ENCODE measurements around the gene RBM47. TPM values are rescaled to one million over a fixed set of nuclear protein-coding genes. Genes with fewer than 3 reads are reported as not detected.

RBM47 gene
- total and polyA plus RNA-seq, 2 experiments from 2014 or later = 35.6 to 139 TPM

DNA sequence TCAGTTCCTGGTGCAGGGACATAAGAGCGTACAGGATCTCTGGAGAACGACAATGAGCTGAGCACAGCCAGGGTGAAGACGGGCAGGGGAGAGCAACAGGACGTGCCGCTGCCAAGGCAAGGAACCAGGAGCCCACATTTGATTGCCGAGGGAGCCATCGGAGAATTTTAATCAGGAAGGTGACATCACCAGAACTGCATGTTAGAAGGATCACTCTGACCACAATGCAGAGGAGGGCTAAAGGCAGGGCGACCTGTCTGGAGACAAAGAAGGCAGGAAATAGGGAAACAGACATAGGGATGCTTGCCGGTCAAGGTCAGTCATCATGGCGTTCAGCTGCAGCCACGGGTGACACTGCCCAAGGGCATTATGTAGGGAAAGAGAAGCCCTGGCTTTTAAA lies 81.4 kb downstream of the RBM47 start (continued):
- TF ChIP-seq, protein P1, sequence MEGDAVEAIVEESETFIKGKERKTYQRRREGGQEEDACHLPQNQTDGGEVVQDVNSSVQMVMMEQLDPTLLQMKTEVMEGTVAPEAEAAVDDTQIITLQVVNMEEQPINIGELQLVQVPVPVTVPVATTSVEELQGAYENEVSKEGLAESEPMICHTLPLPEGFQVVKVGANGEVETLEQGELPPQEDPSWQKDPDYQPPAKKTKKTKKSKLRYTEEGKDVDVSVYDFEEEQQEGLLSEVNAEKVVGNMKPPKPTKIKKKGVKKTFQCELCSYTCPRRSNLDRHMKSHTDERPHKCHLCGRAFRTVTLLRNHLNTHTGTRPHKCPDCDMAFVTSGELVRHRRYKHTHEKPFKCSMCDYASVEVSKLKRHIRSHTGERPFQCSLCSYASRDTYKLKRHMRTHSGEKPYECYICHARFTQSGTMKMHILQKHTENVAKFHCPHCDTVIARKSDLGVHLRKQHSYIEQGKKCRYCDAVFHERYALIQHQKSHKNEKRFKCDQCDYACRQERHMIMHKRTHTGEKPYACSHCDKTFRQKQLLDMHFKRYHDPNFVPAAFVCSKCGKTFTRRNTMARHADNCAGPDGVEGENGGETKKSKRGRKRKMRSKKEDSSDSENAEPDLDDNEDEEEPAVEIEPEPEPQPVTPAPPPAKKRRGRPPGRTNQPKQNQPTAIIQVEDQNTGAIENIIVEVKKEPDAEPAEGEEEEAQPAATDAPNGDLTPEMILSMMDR (conservative IDR thresholded peaks at IDR 0.05; ENCODE audit: low read depth in 2 of 2) = no peak

DNA sequence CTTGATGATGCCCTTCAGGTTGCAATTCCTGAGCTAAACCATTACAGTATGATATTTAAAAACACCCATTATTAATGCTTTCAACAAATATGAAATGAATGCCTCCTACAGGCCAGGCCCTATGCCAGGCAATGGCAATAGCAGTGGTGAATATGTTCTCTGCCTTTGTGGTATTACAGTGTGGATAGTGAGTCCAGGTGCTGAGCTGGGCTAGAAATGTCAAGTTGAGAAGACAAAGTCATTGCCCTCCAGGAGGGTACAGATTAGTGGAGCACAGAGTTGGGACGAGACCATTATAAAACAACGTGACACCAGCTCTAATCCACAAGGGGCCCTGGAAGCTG lies 81.9 kb downstream of the RBM47 start:
- H3K27ac Mint-ChIP-seq = no peak overlapping the region
- no peak for ATAC-seq
- TF ChIP-seq ZNF331 (CRISPR knock-in tag; IDR thresholded peaks at IDR 0.05; ENCODE audit: low read depth) (no peak), ZNF114 (CRISPR knock-in tag; IDR thresholded peaks at IDR 0.05) (no peak), EZH2phosphoT487 (IDR thresholded peaks at IDR 0.05; ENCODE audit: unreplicated experiment) (no peak), NANOG (IDR thresholded peaks at IDR 0.05; ENCODE audit: borderline replicate concordance) (no peak)
- TF ChIP-seq, protein P2, sequence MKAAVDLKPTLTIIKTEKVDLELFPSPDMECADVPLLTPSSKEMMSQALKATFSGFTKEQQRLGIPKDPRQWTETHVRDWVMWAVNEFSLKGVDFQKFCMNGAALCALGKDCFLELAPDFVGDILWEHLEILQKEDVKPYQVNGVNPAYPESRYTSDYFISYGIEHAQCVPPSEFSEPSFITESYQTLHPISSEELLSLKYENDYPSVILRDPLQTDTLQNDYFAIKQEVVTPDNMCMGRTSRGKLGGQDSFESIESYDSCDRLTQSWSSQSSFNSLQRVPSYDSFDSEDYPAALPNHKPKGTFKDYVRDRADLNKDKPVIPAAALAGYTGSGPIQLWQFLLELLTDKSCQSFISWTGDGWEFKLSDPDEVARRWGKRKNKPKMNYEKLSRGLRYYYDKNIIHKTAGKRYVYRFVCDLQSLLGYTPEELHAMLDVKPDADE (IDR thresholded peaks at IDR 0.05) = no peak
- TF ChIP-seq, protein P3, sequence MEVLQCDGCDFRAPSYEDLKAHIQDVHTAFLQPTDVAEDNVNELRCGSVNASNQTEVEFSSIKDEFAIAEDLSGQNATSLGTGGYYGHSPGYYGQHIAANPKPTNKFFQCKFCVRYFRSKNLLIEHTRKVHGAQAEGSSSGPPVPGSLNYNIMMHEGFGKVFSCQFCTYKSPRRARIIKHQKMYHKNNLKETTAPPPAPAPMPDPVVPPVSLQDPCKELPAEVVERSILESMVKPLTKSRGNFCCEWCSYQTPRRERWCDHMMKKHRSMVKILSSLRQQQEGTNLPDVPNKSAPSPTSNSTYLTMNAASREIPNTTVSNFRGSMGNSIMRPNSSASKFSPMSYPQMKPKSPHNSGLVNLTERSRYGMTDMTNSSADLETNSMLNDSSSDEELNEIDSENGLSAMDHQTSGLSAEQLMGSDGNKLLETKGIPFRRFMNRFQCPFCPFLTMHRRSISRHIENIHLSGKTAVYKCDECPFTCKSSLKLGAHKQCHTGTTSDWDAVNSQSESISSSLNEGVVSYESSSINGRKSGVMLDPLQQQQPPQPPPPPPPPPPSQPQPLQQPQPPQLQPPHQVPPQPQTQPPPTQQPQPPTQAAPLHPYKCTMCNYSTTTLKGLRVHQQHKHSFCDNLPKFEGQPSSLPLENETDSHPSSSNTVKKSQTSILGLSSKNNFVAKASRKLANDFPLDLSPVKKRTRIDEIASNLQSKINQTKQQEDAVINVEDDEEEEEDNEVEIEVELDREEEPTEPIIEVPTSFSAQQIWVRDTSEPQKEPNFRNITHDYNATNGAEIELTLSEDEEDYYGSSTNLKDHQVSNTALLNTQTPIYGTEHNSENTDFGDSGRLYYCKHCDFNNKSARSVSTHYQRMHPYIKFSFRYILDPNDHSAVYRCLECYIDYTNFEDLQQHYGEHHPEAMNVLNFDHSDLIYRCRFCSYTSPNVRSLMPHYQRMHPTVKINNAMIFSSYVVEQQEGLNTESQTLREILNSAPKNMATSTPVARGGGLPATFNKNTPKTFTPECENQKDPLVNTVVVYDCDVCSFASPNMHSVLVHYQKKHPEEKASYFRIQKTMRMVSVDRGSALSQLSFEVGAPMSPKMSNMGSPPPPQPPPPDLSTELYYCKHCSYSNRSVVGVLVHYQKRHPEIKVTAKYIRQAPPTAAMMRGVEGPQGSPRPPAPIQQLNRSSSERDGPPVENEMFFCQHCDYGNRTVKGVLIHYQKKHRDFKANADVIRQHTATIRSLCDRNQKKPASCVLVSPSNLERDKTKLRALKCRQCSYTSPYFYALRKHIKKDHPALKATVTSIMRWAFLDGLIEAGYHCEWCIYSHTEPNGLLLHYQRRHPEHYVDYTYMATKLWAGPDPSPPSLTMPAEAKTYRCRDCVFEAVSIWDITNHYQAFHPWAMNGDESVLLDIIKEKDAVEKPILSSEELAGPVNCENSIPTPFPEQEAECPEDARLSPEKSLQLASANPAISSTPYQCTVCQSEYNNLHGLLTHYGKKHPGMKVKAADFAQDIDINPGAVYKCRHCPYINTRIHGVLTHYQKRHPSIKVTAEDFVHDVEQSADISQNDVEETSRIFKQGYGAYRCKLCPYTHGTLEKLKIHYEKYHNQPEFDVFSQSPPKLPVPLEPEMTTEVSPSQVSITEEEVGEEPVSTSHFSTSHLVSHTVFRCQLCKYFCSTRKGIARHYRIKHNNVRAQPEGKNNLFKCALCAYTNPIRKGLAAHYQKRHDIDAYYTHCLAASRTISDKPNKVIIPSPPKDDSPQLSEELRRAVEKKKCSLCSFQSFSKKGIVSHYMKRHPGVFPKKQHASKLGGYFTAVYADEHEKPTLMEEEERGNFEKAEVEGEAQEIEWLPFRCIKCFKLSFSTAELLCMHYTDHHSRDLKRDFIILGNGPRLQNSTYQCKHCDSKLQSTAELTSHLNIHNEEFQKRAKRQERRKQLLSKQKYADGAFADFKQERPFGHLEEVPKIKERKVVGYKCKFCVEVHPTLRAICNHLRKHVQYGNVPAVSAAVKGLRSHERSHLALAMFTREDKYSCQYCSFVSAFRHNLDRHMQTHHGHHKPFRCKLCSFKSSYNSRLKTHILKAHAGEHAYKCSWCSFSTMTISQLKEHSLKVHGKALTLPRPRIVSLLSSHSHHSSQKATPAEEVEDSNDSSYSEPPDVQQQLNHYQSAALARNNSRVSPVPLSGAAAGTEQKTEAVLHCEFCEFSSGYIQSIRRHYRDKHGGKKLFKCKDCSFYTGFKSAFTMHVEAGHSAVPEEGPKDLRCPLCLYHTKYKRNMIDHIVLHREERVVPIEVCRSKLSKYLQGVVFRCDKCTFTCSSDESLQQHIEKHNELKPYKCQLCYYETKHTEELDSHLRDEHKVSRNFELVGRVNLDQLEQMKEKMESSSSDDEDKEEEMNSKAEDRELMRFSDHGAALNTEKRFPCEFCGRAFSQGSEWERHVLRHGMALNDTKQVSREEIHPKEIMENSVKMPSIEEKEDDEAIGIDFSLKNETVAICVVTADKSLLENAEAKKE (CRISPR knock-in tag; IDR thresholded peaks at IDR 0.05) = no peak
- TF ChIP-seq, protein P1 (conservative IDR thresholded peaks at IDR 0.05; ENCODE audit: low read depth in 2 of 2) = no peak
- TF ChIP-seq, protein P4, sequence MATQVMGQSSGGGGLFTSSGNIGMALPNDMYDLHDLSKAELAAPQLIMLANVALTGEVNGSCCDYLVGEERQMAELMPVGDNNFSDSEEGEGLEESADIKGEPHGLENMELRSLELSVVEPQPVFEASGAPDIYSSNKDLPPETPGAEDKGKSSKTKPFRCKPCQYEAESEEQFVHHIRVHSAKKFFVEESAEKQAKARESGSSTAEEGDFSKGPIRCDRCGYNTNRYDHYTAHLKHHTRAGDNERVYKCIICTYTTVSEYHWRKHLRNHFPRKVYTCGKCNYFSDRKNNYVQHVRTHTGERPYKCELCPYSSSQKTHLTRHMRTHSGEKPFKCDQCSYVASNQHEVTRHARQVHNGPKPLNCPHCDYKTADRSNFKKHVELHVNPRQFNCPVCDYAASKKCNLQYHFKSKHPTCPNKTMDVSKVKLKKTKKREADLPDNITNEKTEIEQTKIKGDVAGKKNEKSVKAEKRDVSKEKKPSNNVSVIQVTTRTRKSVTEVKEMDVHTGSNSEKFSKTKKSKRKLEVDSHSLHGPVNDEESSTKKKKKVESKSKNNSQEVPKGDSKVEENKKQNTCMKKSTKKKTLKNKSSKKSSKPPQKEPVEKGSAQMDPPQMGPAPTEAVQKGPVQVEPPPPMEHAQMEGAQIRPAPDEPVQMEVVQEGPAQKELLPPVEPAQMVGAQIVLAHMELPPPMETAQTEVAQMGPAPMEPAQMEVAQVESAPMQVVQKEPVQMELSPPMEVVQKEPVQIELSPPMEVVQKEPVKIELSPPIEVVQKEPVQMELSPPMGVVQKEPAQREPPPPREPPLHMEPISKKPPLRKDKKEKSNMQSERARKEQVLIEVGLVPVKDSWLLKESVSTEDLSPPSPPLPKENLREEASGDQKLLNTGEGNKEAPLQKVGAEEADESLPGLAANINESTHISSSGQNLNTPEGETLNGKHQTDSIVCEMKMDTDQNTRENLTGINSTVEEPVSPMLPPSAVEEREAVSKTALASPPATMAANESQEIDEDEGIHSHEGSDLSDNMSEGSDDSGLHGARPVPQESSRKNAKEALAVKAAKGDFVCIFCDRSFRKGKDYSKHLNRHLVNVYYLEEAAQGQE (IDR thresholded peaks at IDR 0.05; ENCODE audit: unreplicated experiment) = no peak

More for the DNA sequence above, 81.9 kb downstream of the RBM47 start:
- H3K4me3 Mint-ChIP-seq = no peak overlapping the region
- Histone ChIP-seq H3K27ac (ENCODE audit: low read depth) (no peak overlapping the region), H3K4me1 (ENCODE audit: insufficient read depth) (peaks cover 14% of the 10 kb centered on the region), H3K4me2 (no peak overlapping the region), H3K27me3 (ENCODE audit: insufficient read depth) (no peaks in the 10 kb centered on the region), H4K20me1 (replicated peaks; ENCODE audit: insufficient read depth) (peaks cover 18% of the 10 kb centered on the region), H3K36me3 (ENCODE audit: insufficient read depth) (peaks cover 16% of the 10 kb centered on the region), H3K4me3 (no peak overlapping the region), H3K79me2 (replicated peaks; ENCODE audit: insufficient read depth) (peaks cover 86% of the 10 kb centered on the region), H3F3A (replicated peaks; ENCODE audit: low read depth) (no peaks in the 10 kb centered on the region), H2AFZ (no peak overlapping the region), H3K9me2 (ENCODE audit: insufficient read depth) (no peaks in the 10 kb centered on the region)
- no peaks in the 10 kb centered on the region for H3K9me3 Mint-ChIP-seq
- peaks cover 4% of the 10 kb centered on the region for H3K27me3 Mint-ChIP-seq (ENCODE audit: insufficient read depth, low read depth, poor library complexity)
- peaks cover 23% of the 10 kb centered on the region for H3K4me1 Mint-ChIP-seq
- H3K36me3 Mint-ChIP-seq (ENCODE audit: low read depth) = peaks cover 61% of the 10 kb centered on the region
- DNase-seq (ENCODE audit: low spot score) = no peak

Measured in GM23338 (cell line).